UCSD-AML1 (cell line): ENCODE measurements around the gene CDS2.

Experiments
- DNase-seq: peaks from one replicate; lab custom pipeline; 2025; ENCODE audit not compliant: unreplicated experiment; lab: John Stamatoyannopoulos, UW

The CDS2 gene

GRCh38 chr20:5205348-5206210 lies 78.8 kb downstream of the CDS2 start:
- DNase-seq: peak; percentile 69

- DNase-seq: no peak
These were observed 80.3 kb downstream of the CDS2 start for GRCh38 chr20:5207138-5207537.

DNA sequence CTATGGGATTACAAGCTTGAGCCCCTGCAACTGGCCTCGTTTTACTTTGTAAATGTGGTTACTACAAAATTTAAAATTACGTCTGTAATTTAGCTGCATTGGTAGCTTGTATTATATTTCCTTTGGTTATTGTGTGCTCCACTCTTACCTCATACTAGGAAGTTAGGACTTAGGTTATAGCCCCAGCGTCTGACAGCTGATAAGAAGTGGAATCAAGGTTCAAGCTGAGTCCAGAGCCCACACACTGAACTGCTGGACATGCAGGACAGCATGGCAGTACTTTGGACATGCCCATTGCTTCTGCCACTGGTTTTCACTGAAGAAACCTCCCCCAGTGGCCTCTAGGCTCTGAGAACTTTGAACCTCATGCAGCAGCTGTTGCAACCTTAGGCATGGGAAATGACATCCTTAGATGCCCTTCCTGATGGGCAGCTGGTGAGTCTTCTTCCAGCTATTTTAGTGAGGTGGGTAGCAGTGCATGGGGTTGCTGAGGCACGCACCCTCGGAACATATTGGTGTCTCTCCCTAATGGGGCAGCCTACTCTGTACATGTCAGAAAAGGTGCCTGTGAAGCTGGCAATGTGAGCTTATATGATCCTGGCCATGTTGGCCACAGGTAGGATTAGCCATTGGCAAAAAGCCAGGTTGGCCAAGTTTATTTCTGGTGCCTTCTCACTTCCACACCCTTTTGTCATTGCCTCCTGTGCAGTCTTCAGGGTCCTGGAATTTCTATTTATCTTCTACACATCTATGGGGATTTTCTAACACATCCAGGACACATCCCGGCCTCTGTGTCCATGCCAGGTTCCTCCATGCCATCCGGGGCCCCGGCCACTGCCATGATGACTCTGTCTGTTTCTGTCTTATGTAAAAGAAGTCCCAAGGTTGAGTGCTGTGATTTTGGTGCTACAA lies 85.3 kb downstream of the CDS2 start:
- no peak for DNase-seq

GRCh38 chr20:5212907-5213487 lies 86.2 kb downstream of the CDS2 start:
- no peak for DNase-seq

GRCh38 chr20:5214826-5215225 lies 88.0 kb downstream of the CDS2 start:
- DNase-seq: no peak

GRCh38 chr20:5215672-5216304 lies 89.0 kb downstream of the CDS2 start:
- no peak for DNase-seq

DNA sequence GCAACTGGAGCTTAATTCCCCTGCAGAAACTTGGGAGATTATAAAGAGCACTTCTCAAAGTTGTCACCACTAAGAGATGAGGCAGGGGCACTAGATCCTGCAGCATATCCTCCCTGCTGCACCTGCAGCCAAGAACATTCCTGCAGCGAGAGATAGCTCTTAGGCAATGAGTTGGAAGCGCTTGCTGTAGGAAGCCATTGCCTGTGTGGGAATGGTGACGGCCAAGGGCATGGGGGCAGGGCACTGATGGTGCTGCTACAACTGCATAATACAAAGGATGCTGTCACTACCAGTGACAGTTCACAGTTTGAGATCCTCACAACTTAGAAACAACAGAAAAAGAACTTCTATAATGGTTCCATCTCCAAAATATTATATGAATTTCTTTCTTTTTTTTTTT lies 89.9 kb downstream of the CDS2 start:
- DNase-seq: no peak

DNA sequence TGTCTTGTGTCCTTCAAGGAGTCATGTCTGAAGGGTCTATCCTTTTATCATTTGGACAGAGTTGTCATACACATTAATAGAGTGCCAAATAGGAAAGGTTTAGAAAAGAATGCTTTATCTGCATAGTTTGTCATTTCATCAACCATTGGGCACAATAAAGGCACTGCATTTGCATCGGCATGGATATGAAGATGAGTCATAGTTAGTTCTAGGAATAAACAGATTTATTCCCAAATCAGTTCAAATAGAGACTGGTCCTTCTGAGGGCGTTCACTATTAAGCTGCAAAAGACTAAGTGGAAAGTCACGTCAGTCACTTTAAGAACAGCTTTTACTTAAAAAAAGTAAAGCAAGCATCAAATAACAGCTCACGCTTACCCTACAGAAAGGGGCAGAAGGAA lies 90.8 kb downstream of the CDS2 start:
- no peak for DNase-seq

DNA sequence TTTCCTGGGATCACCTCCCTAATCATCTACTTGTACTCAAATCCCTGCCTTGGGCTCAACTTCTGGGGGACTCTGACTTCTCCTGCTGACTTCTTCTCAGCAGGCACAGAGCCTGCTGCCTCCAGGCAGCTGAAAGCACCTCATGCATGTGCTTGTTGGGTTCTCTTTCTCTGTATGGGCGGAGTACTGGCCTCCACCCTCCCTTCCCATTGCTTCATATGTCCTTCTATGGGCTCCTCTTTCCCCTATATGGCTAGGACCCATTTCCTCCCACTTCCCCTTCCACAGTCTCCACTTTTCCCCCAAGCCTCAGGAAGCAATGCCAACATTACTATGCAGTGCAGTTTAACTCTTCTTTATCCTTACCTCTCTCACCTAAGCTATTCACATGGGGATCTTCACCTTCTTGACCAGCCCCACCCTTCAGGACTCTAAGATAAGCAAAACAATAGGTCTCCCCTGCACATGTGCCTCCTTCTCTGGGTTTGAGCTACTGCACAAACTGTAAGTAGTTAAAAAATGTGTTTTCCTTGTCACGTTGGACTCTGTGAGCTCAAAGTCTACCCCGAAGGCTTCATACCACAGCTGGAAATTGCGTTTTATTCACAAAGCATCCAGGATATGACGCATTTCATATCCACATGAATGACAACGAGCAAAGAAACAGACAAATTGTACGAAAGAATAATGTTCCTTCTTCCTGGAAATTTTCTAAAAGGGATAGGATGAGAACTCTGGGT lies 93.7 kb downstream of the CDS2 start:
- no peak for DNase-seq

- DNase-seq: no peak
These were observed 94.2 kb downstream of the CDS2 start for GRCh38 chr20:5221061-5221430.

DNA sequence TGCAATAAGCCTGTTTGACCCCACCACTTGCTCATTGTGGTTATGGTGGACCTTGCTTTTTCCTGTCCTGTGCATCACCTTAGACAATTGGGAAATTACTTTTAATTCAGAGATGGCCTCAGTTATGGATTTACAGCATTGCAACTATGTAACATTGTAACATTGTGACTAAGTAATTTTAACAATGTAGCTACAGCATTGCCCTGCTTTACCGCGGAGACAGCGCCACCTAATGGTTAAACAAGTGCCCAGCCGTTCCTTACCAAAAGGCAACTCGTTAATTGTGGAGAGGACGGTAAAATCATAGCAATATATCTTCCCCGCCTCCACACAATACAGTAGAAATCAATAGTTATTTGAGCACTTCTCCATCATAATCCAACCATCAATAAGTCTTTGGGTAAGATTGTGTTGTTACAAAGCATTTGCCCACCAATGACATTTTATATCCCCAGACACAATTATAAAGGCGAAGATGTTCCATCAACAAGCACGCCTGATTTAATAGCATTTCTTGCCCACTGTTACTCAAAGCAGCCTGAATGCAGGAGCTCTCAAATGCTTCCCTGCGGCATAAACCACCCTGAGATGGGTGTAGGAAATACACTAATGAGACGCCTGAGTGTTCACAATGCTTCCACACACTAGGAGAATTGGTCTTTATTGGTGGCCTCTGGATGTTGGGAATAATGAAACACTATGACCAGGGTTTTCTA lies 96.3 kb downstream of the CDS2 start:
- peak; percentile 34 for DNase-seq

DNA sequence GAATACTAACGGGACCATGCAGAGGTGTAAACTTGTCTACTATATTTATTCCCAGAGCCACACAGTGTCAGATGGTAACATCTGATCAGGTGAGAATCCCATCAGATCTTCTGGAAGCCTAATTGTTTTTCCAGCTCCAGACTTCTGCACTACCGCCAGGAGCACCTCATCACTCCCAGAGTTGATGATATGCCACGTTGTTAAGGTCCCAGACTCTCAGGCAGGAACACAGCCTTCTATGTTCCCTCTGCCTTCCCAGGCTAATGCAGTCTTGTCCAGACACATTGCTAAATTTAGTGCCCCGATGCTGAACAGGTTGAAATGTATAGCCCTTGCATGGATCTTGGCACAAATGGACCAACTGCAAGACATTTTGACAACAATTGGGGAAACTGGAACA lies 103.7 kb downstream of the CDS2 start:
- no peak for DNase-seq

DNA sequence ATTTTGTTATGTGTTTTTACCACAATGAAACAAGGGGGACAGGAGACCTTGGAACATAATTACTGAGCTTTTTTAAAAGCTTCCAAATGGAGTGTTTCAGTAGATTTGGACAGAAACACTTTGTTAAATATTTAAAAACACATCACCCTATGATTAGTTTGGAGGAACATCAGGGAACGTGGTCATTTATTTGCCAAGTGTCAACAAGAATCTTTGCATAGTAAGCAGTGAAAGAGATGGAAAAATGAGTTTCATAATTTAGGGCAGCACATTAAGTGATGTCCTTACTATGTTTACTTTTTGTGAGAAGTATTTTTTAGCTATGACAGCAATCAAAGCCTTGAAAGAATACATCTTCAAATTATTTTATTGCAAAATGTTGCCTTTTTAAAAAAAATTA lies 107.3 kb downstream of the CDS2 start:
- DNase-seq: no peak

GRCh38 chr20:5234978-5235377 lies 108.2 kb downstream of the CDS2 start:
- DNase-seq: no peak
